Neural crest cell (in vitro differentiated cells): Measurements from ENCODE around the gene TMEM41A. TPM values are rescaled to one million over a fixed set of nuclear protein-coding genes. Genes with fewer than 3 reads are reported as not detected.

ENCODE experiments used
- DNase-seq: peaks from one replicate; pipeline ENCODE4 v3.0.0; 2021; ENCODE audit warnings: low read depth, mixed read lengths, low spot score
- H3K27ac Mint-ChIP-seq: one replicate; pipeline ENCODE4 v1.8.0; 2021; ENCODE audit warnings: mild to moderate bottlenecking, mixed read lengths; ENCODE audit not compliant: unreplicated experiment
- H3K27me3 Mint-ChIP-seq: 2 replicates; pipeline ENCODE4 v1.8.0; 2021; ENCODE audit warnings: low read depth, mild to moderate bottlenecking, mixed read lengths
- H3K36me3 Mint-ChIP-seq: 2 replicates; pipeline ENCODE4 v1.8.0; 2021; ENCODE audit warnings: low read depth, mild to moderate bottlenecking, mixed read lengths
- H3K4me1 Mint-ChIP-seq: 2 replicates; pipeline ENCODE4 v1.8.0; 2021; ENCODE audit warnings: mixed read lengths
- H3K4me3 Mint-ChIP-seq: one replicate; pipeline ENCODE4 v1.8.0; 2021; ENCODE audit warnings: mild to moderate bottlenecking, mixed read lengths
- H3K9me3 Mint-ChIP-seq: 2 replicates; pipeline ENCODE4 v1.8.0; 2021; ENCODE audit warnings: mixed read lengths
- total RNA-seq: library from RNA; stranded (reverse); gene quantifications from 2 replicates; pipeline ENCODE4 v1.2.1, GENCODE V29; 2021
- TF ChIP-seq, protein P1 (sequence below): fragments of 200-600 bp; sonication (generic); conservative IDR thresholded peaks from 2 replicates; pipeline ENCODE4 v1.5.0; 2021; ENCODE audit warnings: antibody characterized with exemption, mild to moderate bottlenecking

TMEM41A gene
- total RNA-seq, 1 donor from 2014 or later: 19.9 TPM

GRCh38 chr3:185521349-185522138 lies 22.7 kb upstream of the TMEM41A start:
- Mint-ChIP-seq H3K27ac (no peak overlapping the region), H3K36me3 (no peaks in the 10 kb centered on the region), H3K9me3 (no peaks in the 10 kb centered on the region), H3K4me3 (no peak overlapping the region), H3K4me1 (no peaks in the 10 kb centered on the region), H3K27me3 (peaks cover 69% of the 10 kb centered on the region)
- TF ChIP-seq, protein P1, sequence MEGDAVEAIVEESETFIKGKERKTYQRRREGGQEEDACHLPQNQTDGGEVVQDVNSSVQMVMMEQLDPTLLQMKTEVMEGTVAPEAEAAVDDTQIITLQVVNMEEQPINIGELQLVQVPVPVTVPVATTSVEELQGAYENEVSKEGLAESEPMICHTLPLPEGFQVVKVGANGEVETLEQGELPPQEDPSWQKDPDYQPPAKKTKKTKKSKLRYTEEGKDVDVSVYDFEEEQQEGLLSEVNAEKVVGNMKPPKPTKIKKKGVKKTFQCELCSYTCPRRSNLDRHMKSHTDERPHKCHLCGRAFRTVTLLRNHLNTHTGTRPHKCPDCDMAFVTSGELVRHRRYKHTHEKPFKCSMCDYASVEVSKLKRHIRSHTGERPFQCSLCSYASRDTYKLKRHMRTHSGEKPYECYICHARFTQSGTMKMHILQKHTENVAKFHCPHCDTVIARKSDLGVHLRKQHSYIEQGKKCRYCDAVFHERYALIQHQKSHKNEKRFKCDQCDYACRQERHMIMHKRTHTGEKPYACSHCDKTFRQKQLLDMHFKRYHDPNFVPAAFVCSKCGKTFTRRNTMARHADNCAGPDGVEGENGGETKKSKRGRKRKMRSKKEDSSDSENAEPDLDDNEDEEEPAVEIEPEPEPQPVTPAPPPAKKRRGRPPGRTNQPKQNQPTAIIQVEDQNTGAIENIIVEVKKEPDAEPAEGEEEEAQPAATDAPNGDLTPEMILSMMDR: no peak
- no peak for DNase-seq

GRCh38 chr3:185519021-185519420 lies 20.2 kb upstream of the TMEM41A start:
- H3K9me3 Mint-ChIP-seq: no peaks in the 10 kb centered on the region
- DNase-seq: no peak
- H3K36me3 Mint-ChIP-seq: no peaks in the 10 kb centered on the region
- H3K4me1 Mint-ChIP-seq: no peaks in the 10 kb centered on the region
- no peak overlapping the region for H3K27ac Mint-ChIP-seq
- H3K27me3 Mint-ChIP-seq: peaks cover 65% of the 10 kb centered on the region
- TF ChIP-seq, protein P1: no peak
- H3K4me3 Mint-ChIP-seq: no peak overlapping the region

GRCh38 chr3:185517387-185518130 lies 18.7 kb upstream of the TMEM41A start:
- peaks cover 66% of the 10 kb centered on the region for H3K27me3 Mint-ChIP-seq

DNA sequence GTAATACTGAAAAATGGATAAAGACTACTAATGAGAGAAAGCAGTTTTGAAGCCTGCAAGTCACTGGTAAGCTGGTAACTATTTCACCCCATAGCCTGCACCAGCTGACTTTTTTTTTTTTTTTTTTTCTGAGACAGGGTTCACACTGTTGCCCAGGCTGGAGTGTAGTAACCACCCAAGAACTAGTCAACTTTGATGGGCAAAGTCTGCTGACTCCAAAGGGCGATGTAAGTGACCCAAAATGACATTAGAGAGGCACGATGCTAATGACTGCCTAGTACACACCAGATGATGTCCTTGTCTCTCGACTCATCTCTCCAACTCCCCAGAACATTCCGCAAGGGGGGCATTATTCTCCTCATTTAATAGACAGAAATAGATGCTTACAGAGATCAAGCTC lies 12.9 kb upstream of the TMEM41A start:
- peaks cover 25% of the 10 kb centered on the region for H3K27me3 Mint-ChIP-seq
- H3K4me1 Mint-ChIP-seq: no peaks in the 10 kb centered on the region

More at GRCh38 chr3:185517387-185518130, 18.7 kb upstream of the TMEM41A start:
- no peak overlapping the region for H3K27ac Mint-ChIP-seq
- no peak for DNase-seq
- TF ChIP-seq, protein P1: no peak
- H3K4me3 Mint-ChIP-seq: no peak overlapping the region
- H3K36me3 Mint-ChIP-seq: no peaks in the 10 kb centered on the region
- no peaks in the 10 kb centered on the region for H3K4me1 Mint-ChIP-seq
- H3K9me3 Mint-ChIP-seq: no peaks in the 10 kb centered on the region

DNA sequence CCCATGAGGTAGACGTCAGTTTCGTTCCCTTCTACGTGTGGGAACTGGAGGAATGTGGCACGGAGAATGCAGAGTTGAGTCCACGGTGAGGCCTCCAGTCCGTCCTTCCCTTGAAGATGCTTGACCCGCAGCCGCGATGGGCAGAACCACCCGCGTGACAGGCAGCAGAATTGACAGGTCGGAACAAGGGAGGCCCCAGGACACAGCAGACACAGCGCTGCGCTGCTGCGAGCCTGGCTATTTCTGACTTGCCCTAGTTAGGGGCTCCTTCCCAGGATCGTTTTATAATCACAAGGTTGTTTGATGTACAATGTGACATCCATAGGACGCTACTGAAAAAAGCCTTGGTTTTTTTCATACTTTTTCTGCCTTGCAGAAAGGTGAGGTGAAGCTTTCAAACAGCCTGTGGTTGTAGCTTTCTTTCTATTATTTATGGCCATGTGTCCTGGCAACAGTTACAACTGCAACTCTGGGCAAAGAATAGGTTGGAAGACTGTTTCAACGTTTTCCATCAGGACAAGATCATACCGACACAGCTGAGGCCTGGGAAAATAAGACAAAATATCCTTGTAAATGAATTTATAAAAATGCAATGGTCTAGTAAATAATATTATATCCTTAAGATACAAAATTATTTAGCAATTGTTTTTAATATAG lies 9.6 kb upstream of the TMEM41A start:
- no peaks in the 10 kb centered on the region for H3K9me3 Mint-ChIP-seq
- no peaks in the 10 kb centered on the region for H3K36me3 Mint-ChIP-seq
- H3K27ac Mint-ChIP-seq: no peak overlapping the region
- peaks cover 16% of the 10 kb centered on the region for H3K27me3 Mint-ChIP-seq
- no peaks in the 10 kb centered on the region for H3K4me1 Mint-ChIP-seq
- DNase-seq: no peak
- TF ChIP-seq, protein P1: no peak
- H3K4me3 Mint-ChIP-seq: no peak overlapping the region

More for the DNA sequence above, 12.9 kb upstream of the TMEM41A start:
- Mint-ChIP-seq H3K36me3 (no peaks in the 10 kb centered on the region), H3K27ac (no peak overlapping the region), H3K4me3 (no peak overlapping the region), H3K9me3 (no peaks in the 10 kb centered on the region)
- no peak for DNase-seq
- TF ChIP-seq, protein P1: no peak
